D341Med (cell line): Measurements from ENCODE around the gene PLEKHA4.
"Not testable (repeated sequence)": the region's sequence is repeated elsewhere in the genome, so short reads cannot be mapped to it uniquely, and the experiment has no call there.

Experiments used
- DNase-seq: peaks from one replicate; pipeline ENCODE4 v3.0.0; 2012; ENCODE audit warnings: low spot score

PLEKHA4 gene

DNA sequence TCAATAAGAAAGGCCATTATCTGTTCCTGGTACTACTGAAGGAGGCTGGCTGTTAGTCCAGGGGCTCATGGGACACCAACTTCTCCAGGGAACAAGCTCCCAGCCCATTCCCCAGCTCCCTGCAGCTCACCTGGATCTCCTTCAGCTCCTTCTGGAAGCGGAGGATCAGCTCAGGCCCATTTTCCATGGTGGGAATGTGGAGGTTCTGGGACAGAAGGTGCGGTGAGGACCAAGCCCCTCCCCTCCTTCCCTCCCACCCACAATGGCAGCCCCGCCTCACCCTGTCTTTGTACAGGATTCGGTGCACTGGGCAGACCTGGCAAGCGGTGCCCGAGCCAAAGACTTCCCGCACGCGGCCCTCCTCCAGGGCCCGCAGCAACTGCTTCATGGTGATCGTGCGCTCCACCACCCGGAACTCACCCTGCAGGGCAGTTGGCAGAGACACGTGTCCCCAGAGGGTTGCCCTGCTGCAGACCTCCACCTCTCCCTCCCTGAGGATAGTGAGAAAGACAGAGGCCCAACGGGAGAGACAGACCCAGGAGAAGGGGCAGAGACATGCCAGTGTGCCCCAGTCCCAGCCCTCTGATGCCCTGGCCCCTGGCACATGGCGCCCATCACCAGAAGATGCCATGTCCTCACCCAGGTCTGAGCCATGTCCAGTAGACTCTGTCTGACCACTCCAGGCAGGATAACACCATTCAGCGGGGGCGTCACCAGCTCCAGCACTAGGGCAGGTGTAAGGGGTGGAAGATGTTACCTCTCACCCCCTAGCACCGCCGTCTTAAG lies 71.9 kb downstream of the PLEKHA4 start:
- no peak for DNase-seq

DNA sequence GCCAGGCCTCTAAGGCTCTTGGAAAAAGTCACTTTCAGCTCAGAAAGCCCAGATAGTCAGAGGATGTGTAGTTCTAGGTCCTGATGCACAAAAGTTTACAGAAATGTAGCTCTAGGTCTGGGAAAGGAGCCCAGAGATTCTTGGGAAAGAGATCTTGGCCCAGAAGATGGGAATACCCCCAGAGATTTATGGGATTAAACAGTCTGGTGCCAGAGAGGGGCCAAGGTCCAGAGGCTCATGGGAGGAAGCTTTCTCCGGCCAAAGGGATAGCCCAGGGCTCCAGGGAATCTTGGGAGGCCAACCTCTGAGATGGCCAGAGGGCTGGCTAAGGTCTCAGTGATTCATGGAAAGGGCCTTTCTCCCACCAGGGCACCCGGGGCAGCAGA lies 72.7 kb downstream of the PLEKHA4 start:
- no peak for DNase-seq

DNA sequence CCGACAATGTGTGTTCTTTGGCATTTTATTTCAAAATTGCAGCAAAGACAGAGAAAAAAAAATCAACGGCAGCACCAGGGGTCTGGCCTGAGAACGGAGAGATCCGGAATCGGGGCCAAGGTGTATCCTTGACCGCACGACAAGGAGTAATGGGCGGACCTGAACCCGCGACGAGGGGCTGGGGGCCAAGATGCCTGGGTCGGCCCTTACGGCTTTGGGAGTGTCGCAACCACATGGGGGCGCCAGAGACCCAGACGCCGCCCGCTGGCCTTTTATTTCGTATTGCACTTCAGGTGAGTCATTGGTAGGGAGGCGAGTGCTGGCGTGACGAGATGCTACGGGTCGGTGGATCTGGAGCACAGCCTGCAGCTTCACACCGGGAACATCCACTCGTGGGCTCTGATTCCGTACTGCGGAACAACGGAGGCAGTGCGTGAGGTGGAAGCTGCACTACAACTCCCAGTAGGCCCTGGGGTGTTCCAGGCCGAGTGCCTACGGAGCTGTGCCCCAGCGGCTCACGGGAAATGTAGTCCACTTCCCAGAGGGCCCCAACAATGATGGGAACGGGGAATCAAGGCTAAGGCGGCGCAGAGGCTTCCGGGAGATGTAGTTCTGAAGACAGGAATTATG lies 73.2 kb downstream of the PLEKHA4 start:
- DNase-seq: peak; percentile 94

DNA sequence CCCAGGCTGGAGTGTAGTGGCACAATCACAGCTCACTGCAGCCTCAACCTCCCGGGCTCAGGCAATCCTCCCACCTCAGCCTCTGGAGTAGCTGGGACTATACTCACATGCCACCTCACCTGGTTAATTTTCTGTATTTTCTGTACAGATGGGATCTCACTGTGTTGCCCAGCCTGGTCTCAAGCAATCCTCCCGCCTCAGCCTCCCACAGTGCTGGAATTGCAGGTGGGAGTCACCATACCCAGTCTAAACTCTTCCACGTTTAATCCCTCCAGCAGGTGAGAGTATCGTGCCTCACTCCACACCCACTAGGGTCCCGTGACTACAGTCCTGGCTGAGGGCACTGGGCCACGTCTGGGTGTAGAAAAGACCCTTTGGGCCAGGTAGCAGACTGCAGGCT lies 74.1 kb downstream of the PLEKHA4 start:
- DNase-seq: no peak

DNA sequence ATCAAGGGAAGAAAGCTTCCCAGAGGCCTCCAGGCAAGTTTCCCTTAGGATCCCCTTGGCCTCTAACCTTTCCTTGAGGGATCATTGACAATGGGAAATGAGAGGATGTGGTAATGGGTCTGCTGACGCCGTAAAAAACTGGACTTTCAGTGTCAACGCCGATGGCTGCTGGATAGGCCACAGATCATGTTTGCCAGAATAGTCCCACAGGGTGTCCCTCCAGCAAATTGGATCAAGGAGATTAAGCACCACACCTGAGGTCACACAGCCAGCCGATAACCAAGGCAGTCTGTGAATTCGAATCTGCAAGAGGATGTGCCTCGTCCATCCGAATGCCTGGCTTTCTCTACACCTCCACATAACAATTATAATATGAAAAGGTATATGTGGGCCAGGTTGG lies 75.1 kb downstream of the PLEKHA4 start:
- no peak for DNase-seq

DNA sequence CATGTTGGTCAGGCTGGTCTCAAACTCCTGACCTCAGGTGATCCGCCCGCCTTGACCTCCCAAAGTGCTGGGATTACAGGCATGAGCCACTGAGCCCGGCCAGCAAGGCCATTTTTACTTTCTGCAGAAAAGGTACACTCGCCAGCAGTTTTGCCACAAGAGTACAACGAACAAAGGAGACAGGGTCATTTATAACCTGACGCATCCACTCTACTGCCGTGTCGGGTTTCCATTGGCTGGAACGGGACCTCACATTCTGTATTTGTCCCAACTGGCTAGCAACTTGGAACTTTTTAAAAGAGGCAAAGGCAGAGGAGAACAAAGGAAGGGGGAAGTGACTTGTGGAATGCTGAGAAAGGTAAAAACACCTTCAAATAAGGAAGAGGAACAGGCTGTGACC lies 81.1 kb downstream of the PLEKHA4 start:
- DNase-seq: not testable (repeated sequence)
